Measurements from ENCODE around the gene GNAI3. TPM values are rescaled to one million over a fixed set of nuclear protein-coding genes. Genes with fewer than 3 reads are reported as not detected.
A peak's percentile ranks its signal among the peaks of the same experiment; 100 is the strongest.

GNAI3 gene
- total and polyA plus RNA-seq, 2 of the 13 experiments (the other 11 are each of a cell fraction or from before 2014, with no cell fraction given) = 4.3 to 9.0 TPM

DNA sequence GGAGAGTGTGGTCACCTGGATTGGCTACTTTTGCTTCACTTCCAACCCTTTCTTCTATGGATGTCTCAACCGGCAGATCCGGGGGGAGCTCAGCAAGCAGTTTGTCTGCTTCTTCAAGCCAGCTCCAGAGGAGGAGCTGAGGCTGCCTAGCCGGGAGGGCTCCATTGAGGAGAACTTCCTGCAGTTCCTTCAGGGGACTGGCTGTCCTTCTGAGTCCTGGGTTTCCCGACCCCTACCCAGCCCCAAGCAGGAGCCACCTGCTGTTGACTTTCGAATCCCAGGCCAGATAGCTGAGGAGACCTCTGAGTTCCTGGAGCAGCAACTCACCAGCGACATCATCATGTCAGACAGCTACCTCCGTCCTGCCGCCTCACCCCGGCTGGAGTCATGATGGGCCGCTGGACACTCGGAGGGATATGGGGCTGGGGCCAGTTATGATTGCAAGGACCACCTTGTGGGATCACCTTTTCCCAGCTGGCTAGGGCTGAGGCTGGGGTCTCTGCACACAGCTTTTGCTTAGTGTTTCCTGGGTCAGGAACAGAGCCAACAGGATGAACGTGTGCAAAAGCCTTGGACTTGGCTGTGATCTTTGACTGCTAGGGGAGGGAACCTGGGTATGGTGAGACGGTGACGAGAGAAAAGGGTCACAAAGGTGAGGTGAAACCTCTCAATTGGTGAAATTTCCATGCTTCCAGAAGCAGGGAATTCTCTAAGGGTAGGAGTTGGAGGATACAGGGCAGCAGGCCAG, 4.3 kb upstream of the GNAI3 start (continued):
- TF ChIP-seq, protein P1, sequence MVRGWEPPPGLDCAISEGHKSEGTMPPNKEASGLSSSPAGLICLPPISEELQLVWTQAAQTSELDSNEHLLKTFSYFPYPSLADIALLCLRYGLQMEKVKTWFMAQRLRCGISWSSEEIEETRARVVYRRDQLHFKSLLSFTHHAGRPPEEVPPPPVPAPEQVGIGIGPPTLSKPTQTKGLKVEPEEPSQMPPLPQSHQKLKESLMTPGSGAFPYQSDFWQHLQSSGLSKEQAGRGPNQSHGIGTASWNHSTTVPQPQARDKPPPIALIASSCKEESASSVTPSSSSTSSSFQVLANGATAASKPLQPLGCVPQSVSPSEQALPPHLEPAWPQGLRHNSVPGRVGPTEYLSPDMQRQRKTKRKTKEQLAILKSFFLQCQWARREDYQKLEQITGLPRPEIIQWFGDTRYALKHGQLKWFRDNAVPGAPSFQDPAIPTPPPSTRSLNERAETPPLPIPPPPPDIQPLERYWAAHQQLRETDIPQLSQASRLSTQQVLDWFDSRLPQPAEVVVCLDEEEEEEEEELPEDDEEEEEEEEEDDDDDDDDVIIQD (CRISPR knock-in tag; IDR thresholded peaks at IDR 0.05; ENCODE audit: low read depth) = no peak
- TF ChIP-seq NONO (IDR thresholded peaks at IDR 0.05) = no peak
- no peak for TF ChIP-seq NONO (CRISPR knock-in tag; conservative IDR thresholded peaks at IDR 0.05)
- TF ChIP-seq ZNF841 (CRISPR knock-in tag; IDR thresholded peaks at IDR 0.05; ENCODE audit: borderline replicate concordance) = no peak
- TF ChIP-seq, protein P2, sequence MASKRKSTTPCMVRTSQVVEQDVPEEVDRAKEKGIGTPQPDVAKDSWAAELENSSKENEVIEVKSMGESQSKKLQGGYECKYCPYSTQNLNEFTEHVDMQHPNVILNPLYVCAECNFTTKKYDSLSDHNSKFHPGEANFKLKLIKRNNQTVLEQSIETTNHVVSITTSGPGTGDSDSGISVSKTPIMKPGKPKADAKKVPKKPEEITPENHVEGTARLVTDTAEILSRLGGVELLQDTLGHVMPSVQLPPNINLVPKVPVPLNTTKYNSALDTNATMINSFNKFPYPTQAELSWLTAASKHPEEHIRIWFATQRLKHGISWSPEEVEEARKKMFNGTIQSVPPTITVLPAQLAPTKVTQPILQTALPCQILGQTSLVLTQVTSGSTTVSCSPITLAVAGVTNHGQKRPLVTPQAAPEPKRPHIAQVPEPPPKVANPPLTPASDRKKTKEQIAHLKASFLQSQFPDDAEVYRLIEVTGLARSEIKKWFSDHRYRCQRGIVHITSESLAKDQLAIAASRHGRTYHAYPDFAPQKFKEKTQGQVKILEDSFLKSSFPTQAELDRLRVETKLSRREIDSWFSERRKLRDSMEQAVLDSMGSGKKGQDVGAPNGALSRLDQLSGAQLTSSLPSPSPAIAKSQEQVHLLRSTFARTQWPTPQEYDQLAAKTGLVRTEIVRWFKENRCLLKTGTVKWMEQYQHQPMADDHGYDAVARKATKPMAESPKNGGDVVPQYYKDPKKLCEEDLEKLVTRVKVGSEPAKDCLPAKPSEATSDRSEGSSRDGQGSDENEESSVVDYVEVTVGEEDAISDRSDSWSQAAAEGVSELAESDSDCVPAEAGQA (IDR thresholded peaks at IDR 0.05; ENCODE audit: low read depth) = no peak
- TF ChIP-seq, protein P2 (CRISPR knock-in tag; IDR thresholded peaks at IDR 0.05; ENCODE audit: borderline replicate concordance) = no peak
- TF ChIP-seq, protein P3, sequence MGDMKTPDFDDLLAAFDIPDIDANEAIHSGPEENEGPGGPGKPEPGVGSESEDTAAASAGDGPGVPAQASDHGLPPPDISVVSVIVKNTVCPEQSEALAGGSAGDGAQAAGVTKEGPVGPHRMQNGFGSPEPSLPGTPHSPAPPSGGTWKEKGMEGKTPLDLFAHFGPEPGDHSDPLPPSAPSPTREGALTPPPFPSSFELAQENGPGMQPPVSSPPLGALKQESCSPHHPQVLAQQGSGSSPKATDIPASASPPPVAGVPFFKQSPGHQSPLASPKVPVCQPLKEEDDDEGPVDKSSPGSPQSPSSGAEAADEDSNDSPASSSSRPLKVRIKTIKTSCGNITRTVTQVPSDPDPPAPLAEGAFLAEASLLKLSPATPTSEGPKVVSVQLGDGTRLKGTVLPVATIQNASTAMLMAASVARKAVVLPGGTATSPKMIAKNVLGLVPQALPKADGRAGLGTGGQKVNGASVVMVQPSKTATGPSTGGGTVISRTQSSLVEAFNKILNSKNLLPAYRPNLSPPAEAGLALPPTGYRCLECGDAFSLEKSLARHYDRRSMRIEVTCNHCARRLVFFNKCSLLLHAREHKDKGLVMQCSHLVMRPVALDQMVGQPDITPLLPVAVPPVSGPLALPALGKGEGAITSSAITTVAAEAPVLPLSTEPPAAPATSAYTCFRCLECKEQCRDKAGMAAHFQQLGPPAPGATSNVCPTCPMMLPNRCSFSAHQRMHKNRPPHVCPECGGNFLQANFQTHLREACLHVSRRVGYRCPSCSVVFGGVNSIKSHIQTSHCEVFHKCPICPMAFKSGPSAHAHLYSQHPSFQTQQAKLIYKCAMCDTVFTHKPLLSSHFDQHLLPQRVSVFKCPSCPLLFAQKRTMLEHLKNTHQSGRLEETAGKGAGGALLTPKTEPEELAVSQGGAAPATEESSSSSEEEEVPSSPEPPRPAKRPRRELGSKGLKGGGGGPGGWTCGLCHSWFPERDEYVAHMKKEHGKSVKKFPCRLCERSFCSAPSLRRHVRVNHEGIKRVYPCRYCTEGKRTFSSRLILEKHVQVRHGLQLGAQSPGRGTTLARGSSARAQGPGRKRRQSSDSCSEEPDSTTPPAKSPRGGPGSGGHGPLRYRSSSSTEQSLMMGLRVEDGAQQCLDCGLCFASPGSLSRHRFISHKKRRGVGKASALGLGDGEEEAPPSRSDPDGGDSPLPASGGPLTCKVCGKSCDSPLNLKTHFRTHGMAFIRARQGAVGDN (CRISPR knock-in tag; IDR thresholded peaks at IDR 0.05) = peak; percentile 48
- no peak for TF ChIP-seq SIN3B (IDR thresholded peaks at IDR 0.05; ENCODE audit: low read length)
- no peak for TF ChIP-seq AHR (CRISPR knock-in tag; IDR thresholded peaks at IDR 0.05)
- no peak for TF ChIP-seq ZBTB7B (CRISPR knock-in tag; IDR thresholded peaks at IDR 0.05)
- TF ChIP-seq ZBTB33 (CRISPR knock-in tag; IDR thresholded peaks at IDR 0.05) = no peak
- no peak for TF ChIP-seq FLYWCH1 (CRISPR knock-in tag; IDR thresholded peaks at IDR 0.05)
- no peak for TF ChIP-seq ZSCAN25 (CRISPR knock-in tag; IDR thresholded peaks at IDR 0.05)
